Fibroblast of the conjunctiva (primary cell): ENCODE results near the gene TRPV2.

Source experiments
- DNase-seq: peaks from one replicate; pipeline ENCODE4 v3.0.0-alpha.2; 2010; ENCODE audit warnings: low read depth

TRPV2 gene

DNA sequence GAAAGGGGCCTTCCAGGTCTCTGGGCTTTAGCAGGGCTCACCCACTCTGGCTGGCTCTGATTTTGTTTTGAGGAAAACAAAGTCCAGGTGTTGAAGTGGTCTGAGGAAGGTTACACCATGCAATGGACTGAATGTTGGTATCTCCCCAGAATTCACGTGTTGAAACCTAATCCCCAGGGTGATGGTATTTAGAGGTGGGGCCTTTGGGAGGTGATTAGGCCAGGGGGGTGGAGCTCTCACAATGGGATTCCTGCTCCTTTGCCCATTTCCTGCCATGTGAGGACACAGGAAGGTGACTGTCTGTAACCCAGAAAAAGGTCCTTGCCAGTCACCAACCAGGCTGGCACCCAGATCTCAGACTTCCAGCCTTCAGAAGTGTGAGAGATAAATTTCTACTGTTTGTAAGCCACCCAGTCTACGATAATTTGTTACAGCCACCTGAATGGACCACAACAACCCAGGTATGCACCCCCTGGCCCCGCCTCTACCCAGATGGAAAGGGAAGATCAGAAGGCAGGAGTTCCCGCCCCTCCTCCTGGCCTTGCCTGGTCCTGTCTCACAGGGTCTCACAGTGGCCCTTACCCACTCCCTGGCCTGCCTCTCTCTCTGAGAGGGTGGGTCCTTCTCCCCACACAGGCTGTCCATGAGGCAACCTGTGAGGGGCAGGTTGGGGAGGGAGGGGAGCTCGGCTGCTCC lies 44.6 kb downstream of the TRPV2 start:
- DNase-seq, result no peak

DNA sequence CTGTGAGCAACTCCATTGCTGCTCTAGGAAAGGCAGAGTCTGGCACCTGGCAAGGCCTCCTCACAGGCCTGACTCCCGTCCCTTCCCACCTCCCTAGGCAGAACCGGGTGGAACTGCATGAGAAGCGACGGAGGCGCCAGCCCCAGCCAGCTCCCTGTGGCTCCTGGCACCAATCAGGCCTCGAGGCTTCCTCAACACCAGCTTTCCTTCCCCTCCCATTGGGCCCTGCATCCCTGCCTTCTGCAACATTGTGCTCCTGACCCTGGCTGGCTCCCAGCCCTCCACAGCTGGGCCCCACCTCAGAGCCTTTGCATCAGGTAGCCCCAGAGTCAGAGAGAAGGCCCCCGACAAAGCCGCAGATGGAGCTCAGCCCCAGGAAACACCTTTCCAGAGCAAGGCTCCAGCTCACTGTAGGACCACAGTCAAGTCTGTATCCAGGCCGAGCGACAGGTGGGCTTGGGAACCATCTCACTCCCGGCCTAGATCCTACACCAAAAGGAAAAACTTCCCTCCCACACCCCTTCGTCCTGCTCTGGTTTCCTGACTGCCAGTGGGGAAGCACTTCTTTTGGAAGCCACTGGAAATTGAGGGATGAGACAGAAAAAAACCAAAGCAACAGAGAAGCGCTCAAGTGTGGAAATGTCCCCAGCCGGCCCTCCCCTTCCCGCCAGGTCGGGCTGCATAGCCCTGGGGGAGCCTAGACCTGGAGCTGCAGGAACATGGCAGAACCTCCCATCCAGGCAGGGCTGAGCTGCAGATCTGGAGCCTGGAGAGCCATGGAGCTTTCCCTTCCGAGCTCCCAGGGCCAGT lies 45.6 kb downstream of the TRPV2 start:
- DNase-seq, result no peak

DNA sequence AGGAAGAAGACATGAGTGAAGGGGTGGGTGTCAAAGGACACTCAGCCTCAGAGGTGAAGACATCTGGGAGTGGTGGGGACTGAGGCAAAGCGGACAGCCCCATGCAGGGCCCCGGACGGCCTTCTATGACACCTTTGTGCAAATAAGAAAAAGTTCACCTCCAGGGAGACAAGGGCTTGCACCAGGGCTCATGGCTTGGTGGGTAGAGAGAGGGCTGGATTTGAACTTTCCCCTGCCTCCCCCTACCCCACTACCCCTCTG lies 46.2 kb downstream of the TRPV2 start:
- no peak for DNase-seq

DNA sequence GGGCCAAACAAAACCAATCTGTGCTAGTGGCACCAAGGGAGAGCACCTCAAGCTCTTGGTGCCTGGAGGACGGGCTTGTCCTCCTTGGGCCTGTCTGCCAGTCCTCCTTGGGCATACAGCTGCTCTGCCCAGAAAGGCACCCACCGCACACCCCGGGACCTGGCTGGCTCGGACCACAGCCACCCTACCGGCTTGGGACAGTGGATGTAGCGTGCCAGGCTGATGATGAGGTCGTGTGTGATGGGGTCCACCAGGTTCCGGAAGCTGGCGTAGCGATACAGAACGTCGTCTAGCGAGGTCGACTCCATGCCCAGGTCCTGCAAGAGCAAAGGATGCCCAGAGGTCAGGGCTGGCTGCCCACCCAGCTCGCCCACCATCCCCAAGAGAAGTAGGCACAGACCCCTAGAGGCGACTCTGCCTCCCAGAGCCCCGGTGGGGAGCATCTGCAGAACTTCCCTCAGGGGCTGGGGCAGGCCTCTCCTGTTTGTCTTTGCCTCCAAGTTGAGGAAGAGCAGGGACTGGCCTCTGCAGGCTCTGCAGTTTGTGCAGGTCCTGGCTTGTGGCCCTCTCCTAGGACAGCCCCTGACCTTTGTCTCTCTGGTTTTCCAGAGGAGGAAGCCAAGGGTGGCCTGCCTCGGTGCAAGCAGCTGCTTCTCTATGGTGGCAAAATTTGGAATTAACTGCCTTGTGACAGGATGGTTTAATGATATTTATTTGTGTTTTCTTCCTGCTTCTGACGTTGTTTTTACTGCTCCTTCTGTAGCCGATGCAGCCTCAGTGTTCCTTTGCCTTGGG lies 46.9 kb downstream of the TRPV2 start:
- DNase-seq, result no peak

DNA sequence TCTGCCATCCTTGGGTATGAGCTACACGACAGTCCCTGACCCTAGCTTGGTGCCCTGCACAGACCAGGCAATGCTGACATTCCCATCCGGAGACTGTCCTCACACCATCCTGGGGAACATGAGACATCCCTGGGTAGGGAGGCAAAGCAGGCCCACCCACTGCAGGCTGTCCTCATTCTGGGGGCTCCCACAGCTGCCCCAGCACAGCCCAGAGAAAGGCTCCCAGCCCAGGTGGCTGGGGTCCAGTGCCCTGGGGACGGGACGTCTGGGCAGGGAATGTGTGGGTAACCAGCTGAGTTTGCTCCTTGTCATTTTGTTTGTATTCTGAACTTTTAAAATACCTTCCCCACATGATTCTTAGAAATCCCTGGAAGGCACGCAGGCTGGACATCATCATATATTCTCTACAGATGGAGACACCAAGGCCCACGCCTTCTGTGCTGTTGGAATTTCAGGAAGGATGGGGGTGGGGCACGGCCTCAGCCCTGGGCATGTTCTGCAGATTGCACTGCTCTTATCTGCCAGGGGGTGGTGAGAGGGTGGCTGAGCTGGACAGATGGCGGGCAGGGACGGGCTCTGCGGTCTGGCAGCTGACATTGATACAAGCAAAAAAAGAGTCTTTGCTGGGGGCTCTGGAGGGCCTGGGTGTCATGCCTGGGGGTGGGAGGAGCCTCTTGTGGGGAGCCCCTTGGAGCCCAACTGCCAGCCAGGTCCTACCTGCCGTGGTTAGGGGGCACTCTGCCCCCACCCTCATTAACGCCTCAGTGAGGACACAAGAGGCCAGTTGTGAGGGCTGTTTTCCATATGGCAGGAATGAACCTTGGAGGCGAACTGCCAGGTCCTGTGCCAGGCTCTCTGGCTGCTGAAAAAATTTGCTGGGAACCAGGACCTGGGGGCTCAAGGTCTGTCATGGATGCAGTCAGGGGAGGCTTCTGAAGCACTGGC lies 48.3 kb downstream of the TRPV2 start:
- DNase-seq, result no peak

DNA sequence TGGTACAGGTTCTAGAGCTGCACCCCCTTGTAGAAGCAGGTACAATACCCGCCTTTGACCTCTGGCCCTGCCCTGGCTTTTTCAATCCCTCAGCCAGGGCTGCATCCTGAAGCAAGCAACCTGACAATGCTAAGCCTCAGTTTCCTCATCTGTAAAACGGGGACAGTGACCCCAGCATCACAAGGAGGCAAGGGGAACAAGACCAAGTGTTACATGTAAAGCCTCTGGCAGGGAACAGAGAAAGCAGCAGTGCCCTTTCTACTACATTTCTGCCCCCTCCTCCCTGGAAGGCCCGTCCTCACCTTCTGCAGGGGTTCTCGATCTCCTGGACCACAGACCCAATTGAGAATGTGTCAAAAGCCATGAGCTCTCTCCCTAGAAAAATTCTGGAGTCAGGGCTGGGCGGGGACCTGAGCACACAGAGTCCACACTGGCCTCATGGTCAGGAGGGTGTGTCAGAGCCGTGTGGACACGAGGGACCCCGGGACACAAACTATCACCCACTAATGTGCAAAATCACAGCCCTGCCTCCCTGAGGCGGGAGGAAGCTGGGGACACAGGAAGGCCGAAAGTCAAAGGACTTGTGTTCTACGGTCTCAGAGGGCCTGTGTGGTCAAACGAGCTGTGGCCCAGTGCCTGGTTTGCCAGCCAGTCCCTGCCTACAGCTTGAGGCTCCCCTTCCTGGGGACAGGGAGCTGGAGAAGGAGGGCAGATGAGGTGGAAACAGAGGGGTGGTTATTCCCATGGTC lies 49.1 kb downstream of the TRPV2 start:
- no peak for DNase-seq

DNA sequence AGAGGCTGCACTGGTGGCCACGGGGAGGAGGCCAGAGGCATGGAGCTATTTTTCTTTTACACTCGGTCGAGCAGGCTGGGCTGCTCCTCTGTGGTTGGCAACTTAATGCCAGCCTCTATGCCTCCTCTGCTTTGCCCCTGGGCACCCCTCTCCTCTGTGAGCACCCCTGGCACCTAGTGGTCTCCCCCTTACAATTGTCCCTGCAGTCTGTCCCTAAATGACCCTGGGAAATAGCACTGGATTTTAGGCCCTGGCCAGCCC lies 49.6 kb downstream of the TRPV2 start:
- no peak for DNase-seq

DNA sequence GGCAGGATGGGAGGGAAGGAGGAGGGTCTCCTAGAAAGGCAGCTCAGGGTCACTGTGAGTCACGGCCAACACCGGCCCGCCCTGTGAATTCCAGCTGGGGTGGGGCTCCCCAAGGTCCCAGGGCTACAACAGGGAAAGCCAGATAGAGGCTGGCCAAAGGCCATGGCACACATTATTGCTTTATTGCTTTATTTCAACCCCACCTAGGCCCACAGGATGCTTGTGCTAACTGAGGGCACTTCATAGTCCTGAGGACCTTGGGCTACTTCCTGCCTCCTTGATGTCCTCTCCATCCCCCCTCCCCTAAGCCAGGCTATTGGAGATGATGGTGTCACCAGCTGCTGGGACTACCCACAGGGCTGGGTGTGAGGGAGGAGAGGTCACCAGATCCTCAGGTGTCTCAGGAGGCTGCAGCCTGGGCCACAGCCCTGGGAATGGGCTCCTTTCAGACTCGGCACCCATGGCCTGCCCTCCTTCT lies 50.5 kb downstream of the TRPV2 start:
- no peak for DNase-seq

DNA sequence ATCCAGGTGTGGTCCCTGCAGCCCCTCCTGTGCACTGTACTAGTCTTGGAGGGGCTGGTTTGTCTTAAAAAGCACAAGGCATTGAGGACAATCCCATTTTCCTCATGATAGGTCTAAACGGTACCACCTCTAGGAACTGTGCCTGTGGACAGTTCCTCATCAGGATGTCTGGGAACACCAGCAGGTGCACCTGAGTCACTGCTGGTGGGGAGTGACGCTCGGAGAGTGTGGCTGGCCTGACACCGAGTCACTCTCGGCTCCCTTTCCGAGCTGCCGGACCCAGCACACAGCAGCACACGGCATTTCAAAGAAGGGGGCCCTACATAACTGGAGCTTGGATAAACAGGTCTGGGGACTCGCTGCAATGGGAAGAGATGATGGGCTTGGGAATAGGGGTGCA lies 51.0 kb downstream of the TRPV2 start:
- no peak for DNase-seq

DNA sequence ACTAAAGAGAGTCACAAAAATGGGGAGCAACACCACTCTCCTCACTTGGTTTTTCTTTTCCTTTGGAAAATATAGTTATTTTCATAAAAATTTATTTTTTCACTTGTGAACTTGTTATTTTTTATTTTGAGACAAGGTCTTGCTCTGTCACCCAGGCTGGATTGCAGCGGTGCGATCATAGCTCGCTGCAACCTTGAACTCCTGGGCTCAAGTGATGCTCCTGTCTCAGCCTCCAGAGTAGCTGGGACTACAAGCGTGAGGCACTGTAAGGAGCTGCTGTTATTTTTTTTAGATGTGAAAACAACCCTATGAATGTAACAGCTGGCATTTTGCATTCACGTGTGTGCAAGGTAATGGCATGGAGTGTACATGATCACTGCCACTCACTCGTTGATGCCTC lies 51.7 kb downstream of the TRPV2 start:
- no peak for DNase-seq

DNA sequence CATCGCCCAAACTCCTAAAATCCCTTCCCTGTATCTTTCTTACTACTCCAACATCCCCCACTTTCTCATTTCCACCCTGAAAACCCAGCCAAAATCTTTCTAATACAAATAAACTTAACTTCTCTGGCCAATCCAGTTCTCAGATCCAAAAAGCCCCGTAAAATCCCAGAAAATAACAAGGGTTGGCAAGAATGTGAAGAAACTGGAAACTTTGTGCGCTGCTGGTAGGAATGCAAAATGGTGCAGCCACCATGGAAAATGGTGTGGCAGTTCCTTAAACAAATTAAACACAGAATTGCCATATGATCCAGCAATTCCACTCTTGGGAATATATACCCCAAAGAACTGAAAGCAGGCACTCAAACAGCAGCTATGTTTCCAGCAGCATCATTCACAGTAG lies 52.5 kb downstream of the TRPV2 start:
- no peak for DNase-seq

DNA sequence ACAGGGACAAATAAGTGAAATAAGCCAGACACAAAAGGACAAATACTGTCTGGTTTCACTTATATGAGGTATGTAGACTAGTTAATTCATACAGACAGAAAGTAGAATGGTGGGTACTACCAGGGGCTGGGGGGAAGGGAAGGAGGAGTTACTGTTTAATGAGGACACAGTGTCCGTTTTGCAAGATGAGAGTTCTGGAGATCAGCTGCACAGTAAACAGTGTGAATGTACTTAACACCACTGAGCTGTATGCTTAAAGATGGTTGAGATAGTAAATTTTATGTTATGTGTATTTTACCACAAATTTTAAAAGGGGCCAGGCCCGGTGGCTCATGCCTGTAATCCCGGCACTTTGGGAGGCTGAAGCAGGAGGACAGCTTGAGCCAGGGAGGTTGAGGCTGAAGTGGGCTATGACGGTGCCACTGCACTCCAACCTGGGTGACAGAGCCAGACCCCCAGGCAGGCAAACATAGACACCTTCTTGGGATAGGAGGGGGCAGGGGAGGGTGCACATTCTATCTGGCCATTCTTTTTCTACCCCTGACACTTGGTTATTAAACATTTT lies 53.1 kb downstream of the TRPV2 start:
- DNase-seq, result no peak

DNA sequence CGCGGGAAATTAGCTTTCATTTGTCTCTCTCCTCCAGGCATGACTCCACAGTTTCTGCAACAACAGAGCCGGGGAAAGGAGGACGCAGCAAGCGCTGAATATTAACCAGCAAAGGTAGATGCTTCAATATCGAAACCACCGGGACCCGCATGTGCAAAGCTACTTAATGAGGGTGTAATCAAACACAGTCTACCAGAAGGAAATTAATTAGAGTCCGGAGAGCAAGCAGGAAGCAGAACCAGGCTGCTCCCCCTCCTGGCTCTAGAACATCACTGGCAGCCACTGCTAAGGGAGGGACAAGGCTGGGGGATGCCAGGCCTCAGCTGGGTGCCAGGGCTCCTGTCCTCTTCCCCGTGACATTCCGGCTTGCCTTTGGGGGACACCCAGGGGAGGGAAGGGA lies 54.9 kb downstream of the TRPV2 start:
- no peak for DNase-seq

DNA sequence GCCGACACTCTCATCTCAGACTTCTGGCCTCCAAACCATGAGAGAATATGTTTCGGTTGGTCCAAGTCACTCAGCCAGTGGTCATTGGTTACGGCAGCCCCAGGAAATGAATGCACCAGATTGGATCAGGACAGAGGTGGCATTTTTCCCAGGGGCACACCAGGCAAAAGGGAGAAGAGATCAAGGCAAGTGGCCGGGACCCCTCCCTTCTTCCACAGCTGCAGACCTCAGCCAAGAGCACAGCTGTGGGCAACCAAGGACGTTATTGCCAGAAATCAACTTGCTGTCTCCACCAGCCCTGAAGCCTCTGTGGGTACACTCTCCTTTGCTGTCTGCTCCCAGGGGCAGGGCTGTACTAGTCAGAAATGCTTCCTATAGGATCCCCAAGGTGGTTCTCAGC lies 55.9 kb downstream of the TRPV2 start:
- DNase-seq, result no peak

DNA sequence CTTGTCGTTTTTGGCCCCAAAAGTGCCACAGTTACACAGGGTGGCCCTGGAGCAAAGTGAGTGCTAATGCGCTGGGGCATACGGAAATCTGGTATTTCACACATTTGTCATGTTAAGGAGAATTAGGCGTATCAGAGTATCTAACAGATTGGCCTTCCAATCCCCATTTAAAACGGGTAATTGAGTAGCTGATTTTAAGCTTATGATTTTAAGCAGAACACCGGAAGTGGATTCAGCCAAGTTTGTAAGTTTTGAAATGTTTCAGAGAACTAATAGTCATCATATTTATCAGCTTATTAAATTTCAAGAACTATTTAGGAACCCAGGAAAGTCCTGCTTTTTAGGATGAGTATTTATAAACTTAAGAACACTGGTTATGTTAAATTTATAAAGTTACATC lies 57.2 kb downstream of the TRPV2 start:
- DNase-seq, result no peak

DNA sequence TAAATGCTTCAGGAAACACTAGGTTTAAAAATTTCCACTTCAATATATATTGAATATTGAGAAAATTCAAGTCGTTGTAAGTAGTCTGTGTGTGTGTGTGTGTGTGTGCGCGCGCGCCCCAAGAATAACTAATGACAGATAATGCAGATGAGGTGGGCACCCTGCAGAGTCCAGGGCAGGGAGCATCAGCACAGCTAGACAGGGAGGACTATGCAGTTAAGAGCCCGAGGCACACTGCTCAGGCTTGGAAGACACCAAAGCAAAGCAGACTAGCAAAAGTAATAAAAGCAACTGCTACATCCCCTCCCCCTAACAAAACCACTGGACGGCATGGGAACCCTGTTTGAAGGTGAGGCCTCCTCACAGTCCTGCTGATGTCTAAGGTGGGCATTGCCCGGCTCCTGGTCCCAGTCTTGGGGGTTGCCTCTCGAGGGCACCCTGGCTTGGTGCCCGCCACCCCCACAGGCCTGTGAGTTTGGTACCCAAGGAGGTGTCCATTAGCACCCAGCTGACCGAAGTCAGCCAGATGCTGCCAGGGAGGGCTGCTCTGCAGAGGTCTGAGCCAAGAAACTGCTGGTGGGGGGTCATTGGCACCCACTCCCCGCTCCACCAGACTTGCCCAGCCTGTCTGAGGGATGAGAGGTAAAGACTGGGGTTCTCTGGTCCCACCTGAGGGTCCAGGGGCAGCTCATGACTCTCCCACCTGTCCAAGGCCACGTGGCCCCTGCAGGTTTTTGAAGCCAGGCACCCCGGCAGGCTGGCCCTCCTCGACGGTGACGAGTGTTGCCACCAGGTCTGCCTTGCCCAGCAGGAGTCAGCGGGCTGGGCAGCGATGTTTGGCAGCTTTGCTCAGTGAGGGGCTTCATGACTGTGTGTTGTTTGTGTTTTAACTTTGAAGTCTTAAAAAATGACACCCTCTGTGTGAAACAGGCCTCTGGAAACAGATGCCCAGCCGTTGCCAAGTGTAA lies 58.0 kb downstream of the TRPV2 start:
- no peak for DNase-seq

DNA sequence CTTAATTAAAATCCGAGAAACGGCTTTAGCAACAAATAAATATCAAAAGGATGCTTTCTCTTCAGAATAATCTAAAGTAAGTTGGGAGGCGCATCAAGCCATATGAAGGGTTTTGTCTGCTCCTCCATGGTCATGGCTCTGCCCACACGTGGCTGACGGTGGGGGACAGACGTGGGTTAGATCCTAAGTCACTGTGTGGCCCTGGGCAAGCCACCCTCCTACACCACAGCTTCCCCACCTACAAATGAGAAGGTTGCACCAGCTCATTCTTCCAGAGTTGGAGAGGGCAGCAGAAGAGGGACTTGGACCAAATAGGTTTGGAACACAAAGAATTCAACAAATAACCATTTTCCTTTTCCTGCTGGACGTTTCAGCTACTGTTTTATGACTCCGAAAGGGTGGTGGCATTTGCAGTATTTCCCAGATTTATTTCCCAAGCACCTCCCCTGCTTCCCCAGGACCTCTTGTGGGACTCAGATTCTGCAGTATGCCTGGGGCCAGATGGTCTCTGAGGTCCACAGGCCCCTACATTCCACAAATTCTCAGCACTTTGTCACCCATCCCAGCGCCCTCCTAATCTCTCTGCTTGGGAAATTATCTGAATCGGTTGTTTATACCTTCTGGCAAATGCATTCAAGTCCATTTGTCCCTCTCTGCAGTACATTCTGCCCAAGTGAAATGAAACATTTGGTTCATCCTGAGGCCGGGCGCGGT lies 58.8 kb downstream of the TRPV2 start:
- DNase-seq, result no peak

DNA sequence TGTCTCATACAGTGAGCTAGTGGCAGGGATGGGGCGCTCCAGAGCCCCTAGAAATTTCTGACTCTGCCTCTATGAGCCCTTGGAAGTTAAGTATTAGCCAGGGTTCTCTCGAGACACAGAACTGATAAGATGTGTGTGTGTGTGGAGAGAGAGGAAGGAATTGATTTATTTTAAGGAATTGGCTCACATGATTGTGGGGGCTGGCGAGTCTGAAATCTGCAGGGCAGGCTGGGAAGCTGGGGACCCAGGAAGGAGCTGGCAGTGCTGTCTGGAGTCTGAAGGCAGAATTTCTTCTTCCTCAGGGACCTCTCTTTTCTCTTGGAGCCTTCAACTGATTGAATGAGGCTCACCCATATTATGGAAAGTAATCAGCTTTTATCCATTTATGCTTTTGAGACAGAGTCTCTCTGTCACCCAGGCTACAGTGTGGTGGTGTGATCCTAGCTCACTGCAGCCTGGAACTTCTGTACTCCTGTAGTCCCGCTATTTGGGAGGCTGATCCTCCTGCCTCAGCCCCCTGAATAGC lies 59.9 kb downstream of the TRPV2 start:
- DNase-seq, result no peak

DNA sequence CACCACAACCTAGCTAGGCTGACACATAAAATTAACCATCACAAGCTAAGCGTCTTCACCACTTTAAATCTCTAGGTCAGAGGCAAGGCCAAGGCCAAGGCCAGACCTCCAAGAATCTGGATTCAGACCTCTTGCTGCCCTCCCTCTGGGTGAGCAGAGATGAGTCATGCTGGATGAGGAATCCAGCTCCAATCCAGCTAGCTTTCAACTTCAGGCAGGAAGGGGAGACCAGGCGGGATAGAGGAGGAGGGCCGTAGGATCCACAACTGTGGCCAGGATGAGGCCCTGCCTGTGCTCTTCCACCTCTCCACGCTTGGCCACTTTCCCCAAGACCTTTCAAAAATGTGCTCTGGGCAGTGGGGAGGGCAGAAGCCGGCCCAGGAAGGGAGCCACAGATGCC lies 61.9 kb downstream of the TRPV2 start:
- peak; percentile 65 for DNase-seq
